Lower leg skin (tissue), 3 donors: Measurements from ENCODE around the gene PIAS4.

Experiments used
- CTCF ChIP-seq, 3 donors: fragments of 450-650 bp; IDR thresholded peaks; one replicate each; pipeline ENCODE4 v1.5.1; 2016; ENCODE audit warnings: antibody characterized with exemption in 3 of 3, mild to moderate bottlenecking in 3 of 3, moderate library complexity in 2 of 3
- POLR2A ChIP-seq, 2 donors: fragments of 450-650 bp; IDR thresholded peaks; one replicate each; pipeline ENCODE4 v1.6.1; 2016 to 2017; ENCODE audit warnings: antibody characterized with exemption in 2 of 2, mild to moderate bottlenecking in 1 of 2, moderate library complexity in 1 of 2

- no peak for TF ChIP-seq POLR2A (IDR thresholded peaks at IDR 0.05)
- no peak for TF ChIP-seq CTCF (IDR thresholded peaks at IDR 0.05)
These were observed 43.9 kb downstream of the PIAS4 start for GRCh38 chr19:4051175-4052101.
